HG03060 (cell line): ENCODE data around the gene SFXN5.

Experiments used
- ATAC-seq: cut with Tn5 transposase; IDR thresholded peaks from one replicate; pipeline ENCODE4 v1.9.1; 2021; ENCODE audit warnings: low read depth, moderate number of reproducible peaks; ENCODE audit not compliant: unreplicated experiment

SFXN5 gene

GRCh38 chr2:72996117-72996502, 75.4 kb downstream of the SFXN5 start:
- no peak for ATAC-seq

GRCh38 chr2:72995430-72996116, 75.9 kb downstream of the SFXN5 start:
- no peak for ATAC-seq

- ATAC-seq = no peak
These were observed 76.5 kb downstream of the SFXN5 start for GRCh38 chr2:72994991-72995380.

GRCh38 chr2:72994282-72994990, 77.1 kb downstream of the SFXN5 start:
- ATAC-seq = no peak

DNA sequence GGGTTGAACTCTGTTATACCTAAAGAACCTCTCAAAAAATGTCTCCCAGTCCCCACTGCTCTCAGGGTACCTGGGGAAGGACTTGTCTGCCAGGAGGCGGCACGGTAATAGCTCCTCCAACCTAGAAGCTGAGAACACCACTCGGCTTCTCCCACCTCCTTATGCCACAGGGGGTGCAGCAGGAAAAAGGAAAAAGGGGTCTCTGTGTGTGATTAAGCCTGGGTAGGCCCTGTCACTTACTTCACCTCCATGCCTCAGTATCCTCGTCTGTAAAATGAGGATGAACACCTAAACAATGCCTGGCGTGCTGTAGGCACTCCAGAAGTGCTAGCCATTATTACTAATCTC, 77.6 kb downstream of the SFXN5 start:
- ATAC-seq = no peak

GRCh38 chr2:72993147-72993932, 78.2 kb downstream of the SFXN5 start:
- ATAC-seq = no peak

DNA sequence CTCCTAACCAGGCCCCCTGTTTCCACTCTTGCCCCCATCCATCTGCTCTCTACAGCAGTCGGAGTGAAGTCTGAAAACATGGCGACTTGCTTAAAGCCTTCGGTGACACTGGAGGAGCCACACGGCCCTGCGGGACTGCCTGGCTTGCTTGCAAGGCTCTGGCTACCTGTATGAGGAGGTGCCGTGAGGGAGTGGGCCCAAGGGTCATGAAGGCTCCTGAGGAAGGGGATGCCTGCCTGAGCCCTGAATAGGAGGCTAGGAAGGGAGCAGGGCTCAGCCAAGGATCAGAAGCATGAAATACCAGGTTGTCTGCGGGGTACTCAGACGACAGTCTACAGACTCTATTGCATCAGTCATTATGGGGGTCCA, 78.8 kb downstream of the SFXN5 start:
- ATAC-seq = no peak

DNA sequence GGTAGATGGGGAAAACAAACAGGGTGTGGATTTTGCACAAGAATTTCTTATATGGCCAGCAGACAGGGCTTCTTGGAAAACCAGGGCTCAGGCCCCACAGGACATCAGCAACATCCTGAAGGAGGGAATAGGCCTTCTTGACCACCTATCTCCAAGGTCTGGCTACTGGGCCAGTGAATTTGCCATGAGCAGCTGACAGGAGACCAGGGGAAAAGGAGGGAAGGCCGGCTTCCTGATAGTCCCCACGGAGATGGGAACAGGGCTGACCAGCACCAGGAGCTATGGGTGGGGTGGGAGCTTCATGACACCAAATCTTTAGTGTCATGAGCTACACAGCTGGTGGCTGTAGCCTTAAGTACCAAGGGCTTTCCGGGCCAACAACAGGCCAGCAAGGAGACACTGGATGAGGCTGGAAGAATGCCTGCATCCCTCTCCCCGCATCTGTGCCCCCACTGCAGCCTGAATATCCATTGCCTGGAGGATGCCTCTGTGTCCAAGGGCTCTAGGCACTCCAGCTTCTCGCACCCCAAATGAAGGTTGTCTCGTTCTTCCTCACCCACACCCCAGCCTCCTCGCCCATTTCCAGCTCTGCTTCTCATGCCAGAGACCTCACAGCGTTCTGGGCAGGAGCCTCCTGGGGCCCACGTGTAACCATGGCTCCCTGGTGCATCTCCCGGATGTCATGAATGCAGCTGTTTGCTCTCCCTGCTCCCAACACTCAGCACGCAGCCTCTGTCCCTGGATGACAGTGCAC, 79.4 kb downstream of the SFXN5 start:
- no peak for ATAC-seq

GRCh38 chr2:72991439-72991725, 80.1 kb downstream of the SFXN5 start:
- ATAC-seq = no peak

DNA sequence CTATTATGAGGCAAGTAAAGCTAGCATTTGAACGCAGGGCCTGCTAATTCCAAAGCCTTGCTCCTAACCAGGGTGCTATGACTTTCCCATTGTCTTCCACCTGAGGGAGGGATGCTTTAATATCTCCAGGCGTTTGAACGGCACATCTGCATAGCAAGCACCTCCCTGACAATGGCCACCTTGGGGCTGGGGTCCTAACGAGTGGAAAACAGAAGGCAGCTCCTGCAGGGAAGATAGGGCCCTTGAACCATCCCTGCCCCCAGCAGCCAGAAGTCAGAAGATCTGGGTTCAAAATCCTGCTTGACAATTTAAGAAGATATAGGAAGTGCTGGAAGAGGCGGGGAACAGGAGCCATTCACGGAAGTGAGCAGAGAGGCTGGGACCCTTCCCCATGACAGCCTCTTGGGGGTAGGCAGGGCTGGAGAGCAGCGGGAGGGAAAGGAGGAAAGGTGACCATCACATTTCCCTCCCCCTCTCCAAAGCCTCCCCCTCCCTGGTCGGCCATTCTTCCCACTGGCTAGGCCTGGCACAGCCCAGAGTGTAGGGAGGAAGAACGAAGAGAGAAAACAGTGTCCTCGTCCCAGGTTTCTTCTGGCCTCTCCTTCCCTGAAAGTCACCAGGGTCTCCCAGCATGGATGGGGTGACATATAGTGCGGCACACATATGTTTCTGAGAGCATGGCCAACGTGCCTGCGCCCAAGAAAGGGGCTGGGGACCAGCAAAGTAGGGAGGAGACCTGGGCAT, 80.6 kb downstream of the SFXN5 start:
- ATAC-seq = no peak

- ATAC-seq = no peak
These were observed 81.5 kb downstream of the SFXN5 start for GRCh38 chr2:72989770-72990556.

GRCh38 chr2:72988726-72989273, 82.7 kb downstream of the SFXN5 start:
- ATAC-seq = no peak

GRCh38 chr2:72988041-72988440, 83.5 kb downstream of the SFXN5 start:
- no peak for ATAC-seq

DNA sequence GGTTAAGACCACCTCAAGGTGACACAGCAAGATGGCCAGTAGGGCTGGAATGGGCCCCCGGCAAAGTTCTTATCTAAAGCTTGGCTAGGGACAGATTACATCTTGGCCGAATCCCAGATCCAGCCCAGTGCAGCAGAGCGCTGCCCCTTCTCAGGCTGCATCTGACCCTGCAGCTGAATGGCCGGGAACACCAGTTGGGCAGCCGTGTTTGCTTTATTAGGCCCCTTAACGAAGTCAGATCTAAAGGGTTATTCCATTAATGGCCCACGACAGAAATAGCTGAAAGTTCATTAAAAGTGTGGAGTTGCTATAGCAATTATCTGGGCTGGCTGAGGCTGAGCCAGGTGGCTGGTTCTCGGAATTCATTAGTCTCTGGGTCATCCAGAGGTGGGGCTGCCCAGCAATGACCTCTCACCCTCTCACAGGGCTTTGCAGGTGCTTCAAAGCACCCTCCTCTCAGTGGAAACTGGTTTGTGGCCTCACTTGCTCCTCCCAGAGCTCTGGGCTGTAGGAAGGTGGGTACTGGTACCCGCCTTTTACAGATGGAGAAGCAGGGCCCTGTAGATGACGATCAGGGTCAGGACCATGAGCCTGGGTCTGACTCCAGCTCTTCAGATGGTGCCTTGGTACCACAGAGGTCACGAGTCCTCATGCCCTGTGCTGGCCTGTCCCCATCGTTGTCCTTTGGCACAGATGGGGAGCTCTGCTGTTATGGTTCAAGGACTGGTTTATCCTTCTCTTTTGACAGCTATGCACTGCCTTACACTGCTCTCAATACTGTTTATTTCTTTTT, 85.4 kb downstream of the SFXN5 start:
- ATAC-seq = no peak

DNA sequence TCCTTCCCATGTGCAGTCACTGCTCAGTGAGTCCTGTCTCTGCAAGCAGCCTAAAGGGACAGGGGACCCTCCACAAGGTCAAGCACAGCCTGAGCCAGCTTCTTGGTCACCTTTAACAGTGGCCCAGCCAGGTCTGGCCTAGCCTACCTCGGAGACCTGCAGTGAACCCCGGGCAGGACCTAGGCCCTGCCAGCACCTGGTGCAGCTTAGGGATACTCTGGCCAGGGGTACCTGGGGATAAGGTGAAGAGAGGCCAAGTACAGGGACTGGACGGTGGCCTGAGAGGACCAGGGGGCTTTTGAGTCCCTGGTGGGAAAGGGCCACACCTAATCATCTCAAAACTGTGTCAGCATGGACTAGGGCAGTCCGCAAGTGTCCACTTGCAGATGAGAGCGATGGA, 86.4 kb downstream of the SFXN5 start:
- no peak for ATAC-seq

GRCh38 chr2:72984172-72984671, 87.3 kb downstream of the SFXN5 start:
- no peak for ATAC-seq

GRCh38 chr2:72983500-72984161, 87.9 kb downstream of the SFXN5 start:
- ATAC-seq = no peak
